Osteoblast (primary cell): ENCODE data around the gene CCP110. TPM values are rescaled to one million over a fixed set of nuclear protein-coding genes. Genes with fewer than 3 reads are reported as not detected.

Experiments used
- DNase-seq: peaks from one replicate; pipeline ENCODE4 v3.0.0; 2011; ENCODE audit warnings: low spot score, mixed read lengths; ENCODE audit not compliant: insufficient read length; ENCODE audit errors: missing footprints
- H2AFZ ChIP-seq: 2 replicates; pipeline ENCODE4 v1.6.0; 2011; ENCODE audit warnings: mild to moderate bottlenecking, low read length
- H3K27ac ChIP-seq: 2 replicates; pipeline ENCODE4 v1.5.1; 2011; ENCODE audit warnings: mild to moderate bottlenecking, low read depth, low read length, moderate library complexity
- H3K27me3 ChIP-seq: 2 replicates; pipeline ENCODE4 v1.6.0; 2012; ENCODE audit warnings: mild to moderate bottlenecking, control low read depth, inconsistent platforms, low read length, moderate library complexity; ENCODE audit not compliant: insufficient read depth
- H3K36me3 ChIP-seq: 2 replicates; pipeline ENCODE4 v1.5.1; 2011; ENCODE audit warnings: mild to moderate bottlenecking, low read length, control low read depth, moderate library complexity; ENCODE audit not compliant: insufficient read depth
- H3K4me1 ChIP-seq: 2 replicates; pipeline ENCODE4 v1.5.1; 2011; ENCODE audit warnings: mild to moderate bottlenecking, low read length, control low read depth, moderate library complexity; ENCODE audit not compliant: insufficient read depth
- H3K4me2 ChIP-seq: 2 replicates; pipeline ENCODE4 v1.6.0; 2011; ENCODE audit warnings: mild to moderate bottlenecking, low read length; ENCODE audit not compliant: insufficient read depth
- H3K4me3 ChIP-seq: fragments of 200-600 bp; sonication (generic); 3 replicates; pipeline ENCODE4 v1.5.1; 2012; ENCODE audit warnings: mild to moderate bottlenecking, low read length, inconsistent platforms; ENCODE audit not compliant: insufficient read depth
- H3K79me2 ChIP-seq: 2 replicates; pipeline ENCODE4 v1.6.0; 2012; ENCODE audit warnings: mild to moderate bottlenecking, low read length, control low read depth, inconsistent platforms; ENCODE audit not compliant: insufficient read depth
- H3K9me3 ChIP-seq: 2 replicates; pipeline ENCODE4 v1.5.1; 2011; ENCODE audit warnings: low read depth, low read length, control low read depth
- H4K20me1 ChIP-seq: 2 replicates; pipeline ENCODE4 v1.6.0; 2012; ENCODE audit warnings: mild to moderate bottlenecking, low read length, control low read depth; ENCODE audit not compliant: insufficient read depth
- CTCF ChIP-seq: IDR thresholded peaks from 2 replicates; pipeline ENCODE4 v1.5.1; 2011; ENCODE audit warnings: mild to moderate bottlenecking, low read depth, low read length, moderate library complexity; ENCODE audit errors: extremely low read depth
- total RNA-seq: library from RNA; depleted of rRNA; stranded (reverse); fragments of >200 nt; gene quantifications from 2 replicates; pipeline ENCODE4 v1.2.3, GENCODE V29; 2012

The CCP110 gene
- total RNA-seq, 1 donor = 8.3 TPM

GRCh38 chr16:19599968-19600716, 76.4 kb downstream of the CCP110 start:
- no peak overlapping the region for H2AFZ ChIP-seq
- no peak overlapping the region for H3K27ac ChIP-seq
- TF ChIP-seq CTCF = no peak

GRCh38 chr16:19601083-19601976, 77.6 kb downstream of the CCP110 start:
- Histone ChIP-seq H3K27me3 (no peaks in the 10 kb centered on the region), H3K36me3 (peaks cover 12% of the 10 kb centered on the region), H3K27ac (peak overlapping the region; percentile 29), H3K4me2 (no peak overlapping the region), H3K4me1 (no peaks in the 10 kb centered on the region), H4K20me1 (no peaks in the 10 kb centered on the region), H3K4me3 (no peak overlapping the region), H3K79me2 (no peaks in the 10 kb centered on the region), H2AFZ (no peak overlapping the region), H3K9me3 (no peaks in the 10 kb centered on the region)
- no peak for DNase-seq
- peak; percentile 72 for TF ChIP-seq CTCF

More at GRCh38 chr16:19599968-19600716, 76.4 kb downstream of the CCP110 start:
- no peaks in the 10 kb centered on the region for H3K9me3 ChIP-seq
- no peak overlapping the region for H3K4me2 ChIP-seq
- no peak overlapping the region for H3K4me3 ChIP-seq
- no peaks in the 10 kb centered on the region for H3K79me2 ChIP-seq
- no peaks in the 10 kb centered on the region for H4K20me1 ChIP-seq
- peaks cover 12% of the 10 kb centered on the region for H3K36me3 ChIP-seq
- H3K27me3 ChIP-seq = no peaks in the 10 kb centered on the region
- peaks cover 7% of the 10 kb centered on the region for H3K4me1 ChIP-seq
- DNase-seq = no peak

Other genes with a start within 250 kb of the CCP110 start
- gene CLEC19A, start 238.2 kb upstream of the CCP110 start, total RNA-seq = not detected in 2 replicates
- under 0.01 TPM in 1 of 2 replicates, not detected in the other for gene TMC5, start 106.1 kb upstream of the CCP110 start, total RNA-seq
- gene GDE1, start 1.8 kb upstream of the CCP110 start, total RNA-seq = 74.3 and 77.1 TPM in 2 replicates
- gene VPS35L, start 31.8 kb downstream of the CCP110 start, total RNA-seq = 64.8 and 65.7 TPM in 2 replicates
- 10.1 and 15.3 TPM in 2 replicates for gene KNOP1, start 194.3 kb downstream of the CCP110 start, total RNA-seq
- 8.7 and 9.4 TPM in 2 replicates for gene IQCK, start 194.3 kb downstream of the CCP110 start, total RNA-seq